ENCODE data around the gene KRTAP10-11. TPM values are rescaled to one million over a fixed set of nuclear protein-coding genes. Genes with fewer than 3 reads are reported as not detected.

KRTAP10-11 gene
- polyA plus RNA-seq, 3 donors: not detected

- no peak for DNase-seq (ENCODE audit: low read depth in 3 of 3, low spot score in 2 of 3)
Observed at GRCh38 chr21:44691686-44692085, 45.5 kb downstream of the KRTAP10-11 start.

GRCh38 chr21:44692798-44693512 lies 46.7 kb downstream of the KRTAP10-11 start:
- DNase-seq (ENCODE audit: low read depth in 3 of 3, low spot score in 2 of 3): no peak

GRCh38 chr21:44694776-44695175 lies 48.6 kb downstream of the KRTAP10-11 start:
- DNase-seq (ENCODE audit: low read depth in 3 of 3, low spot score in 2 of 3): no peak

- no peak for DNase-seq (ENCODE audit: low read depth in 3 of 3, low spot score in 2 of 3)
Observed at GRCh38 chr21:44695184-44695583, 49.0 kb downstream of the KRTAP10-11 start.

- DNase-seq (ENCODE audit: low read depth in 3 of 3, low spot score in 2 of 3): no peak
Observed at GRCh38 chr21:44695641-44696040, 49.4 kb downstream of the KRTAP10-11 start.

- no peak for DNase-seq (ENCODE audit: low read depth in 3 of 3, low spot score in 2 of 3)
Observed at GRCh38 chr21:44696572-44696971, 50.4 kb downstream of the KRTAP10-11 start.

Other genes with a start within 250 kb of the KRTAP10-11 start
- 1 to 10 TPM; 3.8 to 4.5 (median 4.2) TPM for gene LRRC3, start 190.9 kb upstream of the KRTAP10-11 start, polyA plus RNA-seq (ENCODE audit: insufficient read length in 3 of 3)
- gene KRTAP10-1, start 106.2 kb upstream of the KRTAP10-11 start, polyA plus RNA-seq (ENCODE audit: insufficient read length in 3 of 3): not detected
- gene KRTAP10-2, start 94.9 kb upstream of the KRTAP10-11 start, polyA plus RNA-seq (ENCODE audit: insufficient read length in 3 of 3): not detected
- not detected for gene KRTAP10-3, start 87.6 kb upstream of the KRTAP10-11 start, polyA plus RNA-seq (ENCODE audit: insufficient read length in 3 of 3)
- not detected for gene KRTAP10-4, start 72.7 kb upstream of the KRTAP10-11 start, polyA plus RNA-seq (ENCODE audit: insufficient read length in 3 of 3)
- not detected for gene KRTAP10-5, start 65.8 kb upstream of the KRTAP10-11 start, polyA plus RNA-seq (ENCODE audit: insufficient read length in 3 of 3)
- gene KRTAP10-6, start 53.9 kb upstream of the KRTAP10-11 start, polyA plus RNA-seq (ENCODE audit: insufficient read length in 3 of 3): not detected
- gene KRTAP10-7, start 45.8 kb upstream of the KRTAP10-11 start, polyA plus RNA-seq (ENCODE audit: insufficient read length in 3 of 3): under 1 TPM in 1 of 3 donors, not detected in 2; 0.08 TPM
- not detected for gene KRTAP10-8, start 34.3 kb upstream of the KRTAP10-11 start, polyA plus RNA-seq (ENCODE audit: insufficient read length in 3 of 3)
- not detected for gene KRTAP10-9, start 19.3 kb upstream of the KRTAP10-11 start, polyA plus RNA-seq (ENCODE audit: insufficient read length in 3 of 3)
- not detected for gene KRTAP10-10, start 9.1 kb upstream of the KRTAP10-11 start, polyA plus RNA-seq (ENCODE audit: insufficient read length in 3 of 3)
- not detected for gene KRTAP12-4, start 8.2 kb downstream of the KRTAP10-11 start, polyA plus RNA-seq (ENCODE audit: insufficient read length in 3 of 3)
- gene KRTAP12-3, start 11.5 kb downstream of the KRTAP10-11 start, polyA plus RNA-seq (ENCODE audit: insufficient read length in 3 of 3): not detected
- gene KRTAP12-2, start 20.5 kb downstream of the KRTAP10-11 start, polyA plus RNA-seq (ENCODE audit: insufficient read length in 3 of 3): not detected
- not detected for gene KRTAP12-1, start 35.7 kb downstream of the KRTAP10-11 start, polyA plus RNA-seq (ENCODE audit: insufficient read length in 3 of 3)
- not detected for gene KRTAP10-12, start 50.8 kb downstream of the KRTAP10-11 start, polyA plus RNA-seq (ENCODE audit: insufficient read length in 3 of 3)
- gene TSPEAR, start 65.2 kb downstream of the KRTAP10-11 start, polyA plus RNA-seq (ENCODE audit: insufficient read length in 3 of 3): under 1 TPM; 0.53 to 0.67 (median 0.62) TPM
- gene UBE2G2, start 155.4 kb downstream of the KRTAP10-11 start, polyA plus RNA-seq (ENCODE audit: insufficient read length in 3 of 3): 10 to 100 TPM; 63.1 to 80.9 (median 80.6) TPM
- 100 to 1,000 TPM; 119 to 121 (median 119) TPM for gene SUMO3, start 171.6 kb downstream of the KRTAP10-11 start, polyA plus RNA-seq (ENCODE audit: insufficient read length in 3 of 3)
- gene PTTG1IP, start 227.3 kb downstream of the KRTAP10-11 start, polyA plus RNA-seq (ENCODE audit: insufficient read length in 3 of 3): 100 to 1,000 TPM; 262 to 281 (median 279) TPM